ENCODE data around the gene TGFBR2. TPM values are rescaled to one million over a fixed set of nuclear protein-coding genes. Genes with fewer than 3 reads are reported as not detected.

Gene TGFBR2
- total and polyA plus RNA-seq, 2 of the 13 experiments (the other 11 are each of a cell fraction or from before 2014, with no cell fraction given): 82.2 to 187 TPM

DNA sequence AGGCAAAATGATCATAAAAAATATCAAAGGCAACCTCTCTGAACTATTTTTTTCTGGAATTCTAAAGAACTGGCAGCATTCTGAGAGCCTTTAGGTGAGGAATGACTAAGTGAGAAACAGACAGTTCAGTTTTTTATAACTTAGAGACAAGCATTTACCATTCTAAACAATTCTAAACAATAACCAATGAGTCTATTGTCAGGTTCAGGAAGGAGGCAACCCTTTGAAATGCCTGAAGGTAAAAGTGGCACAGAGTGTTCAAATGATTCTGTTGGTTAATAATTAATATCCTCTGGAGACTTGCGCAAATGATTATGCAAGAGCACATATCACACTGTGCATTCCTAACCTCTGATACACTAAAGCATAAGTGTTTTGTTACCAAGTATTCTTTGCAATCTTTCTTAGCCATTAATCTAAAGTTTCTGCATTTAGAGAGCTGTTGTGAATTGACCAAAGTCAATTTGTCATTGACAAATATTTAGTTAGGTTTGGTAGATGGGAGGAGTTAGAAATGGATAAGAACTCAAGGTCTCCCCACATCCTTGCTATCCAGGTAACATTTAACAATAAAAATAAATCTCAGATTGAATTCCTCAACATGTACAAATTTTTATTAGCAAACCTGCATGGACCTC is 9.2 kb upstream of the TGFBR2 start (continued):
- TF ChIP-seq KAT2B (IDR thresholded peaks at IDR 0.05; ENCODE audit: borderline replicate concordance, low read depth, low read length) (no peak), RAD21 (CRISPR knock-in tag; IDR thresholded peaks at IDR 0.05) (no peak), SATB2 (CRISPR knock-in tag; IDR thresholded peaks at IDR 0.05) (0 out of 2 replicates have a peak, but pooled peaks have one; percentile 37), ZNF24 (IDR thresholded peaks at IDR 0.05) (peak; percentile 76; the same call in 1 of the 2 replicates), PAX8 (CRISPR knock-in tag; IDR thresholded peaks at IDR 0.05; ENCODE audit: borderline replicate concordance) (no peak), FOXC1 (CRISPR knock-in tag; IDR thresholded peaks at IDR 0.05; ENCODE audit: borderline replicate concordance) (no peak), ZNF761 (CRISPR knock-in tag; conservative IDR thresholded peaks at IDR 0.05) (no peak), AKAP8 (CRISPR knock-in tag; IDR thresholded peaks at IDR 0.05) (no peak), BRD4 (CRISPR knock-in tag; IDR thresholded peaks at IDR 0.05) (peak; percentile 61), SRY (CRISPR knock-in tag; IDR thresholded peaks at IDR 0.05) (no peak), KLF6 (CRISPR knock-in tag; IDR thresholded peaks at IDR 0.05) (peak; percentile 80; the same call in 1 of the 2 replicates)
- TF ChIP-seq, protein P1, sequence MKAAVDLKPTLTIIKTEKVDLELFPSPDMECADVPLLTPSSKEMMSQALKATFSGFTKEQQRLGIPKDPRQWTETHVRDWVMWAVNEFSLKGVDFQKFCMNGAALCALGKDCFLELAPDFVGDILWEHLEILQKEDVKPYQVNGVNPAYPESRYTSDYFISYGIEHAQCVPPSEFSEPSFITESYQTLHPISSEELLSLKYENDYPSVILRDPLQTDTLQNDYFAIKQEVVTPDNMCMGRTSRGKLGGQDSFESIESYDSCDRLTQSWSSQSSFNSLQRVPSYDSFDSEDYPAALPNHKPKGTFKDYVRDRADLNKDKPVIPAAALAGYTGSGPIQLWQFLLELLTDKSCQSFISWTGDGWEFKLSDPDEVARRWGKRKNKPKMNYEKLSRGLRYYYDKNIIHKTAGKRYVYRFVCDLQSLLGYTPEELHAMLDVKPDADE (CRISPR knock-in tag; IDR thresholded peaks at IDR 0.05): no peak
- TF ChIP-seq, protein P2, sequence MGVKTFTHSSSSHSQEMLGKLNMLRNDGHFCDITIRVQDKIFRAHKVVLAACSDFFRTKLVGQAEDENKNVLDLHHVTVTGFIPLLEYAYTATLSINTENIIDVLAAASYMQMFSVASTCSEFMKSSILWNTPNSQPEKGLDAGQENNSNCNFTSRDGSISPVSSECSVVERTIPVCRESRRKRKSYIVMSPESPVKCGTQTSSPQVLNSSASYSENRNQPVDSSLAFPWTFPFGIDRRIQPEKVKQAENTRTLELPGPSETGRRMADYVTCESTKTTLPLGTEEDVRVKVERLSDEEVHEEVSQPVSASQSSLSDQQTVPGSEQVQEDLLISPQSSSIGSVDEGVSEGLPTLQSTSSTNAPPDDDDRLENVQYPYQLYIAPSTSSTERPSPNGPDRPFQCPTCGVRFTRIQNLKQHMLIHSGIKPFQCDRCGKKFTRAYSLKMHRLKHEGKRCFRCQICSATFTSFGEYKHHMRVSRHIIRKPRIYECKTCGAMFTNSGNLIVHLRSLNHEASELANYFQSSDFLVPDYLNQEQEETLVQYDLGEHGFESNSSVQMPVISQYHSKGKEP (CRISPR knock-in tag; IDR thresholded peaks at IDR 0.05): no peak
- TF ChIP-seq, protein P3, sequence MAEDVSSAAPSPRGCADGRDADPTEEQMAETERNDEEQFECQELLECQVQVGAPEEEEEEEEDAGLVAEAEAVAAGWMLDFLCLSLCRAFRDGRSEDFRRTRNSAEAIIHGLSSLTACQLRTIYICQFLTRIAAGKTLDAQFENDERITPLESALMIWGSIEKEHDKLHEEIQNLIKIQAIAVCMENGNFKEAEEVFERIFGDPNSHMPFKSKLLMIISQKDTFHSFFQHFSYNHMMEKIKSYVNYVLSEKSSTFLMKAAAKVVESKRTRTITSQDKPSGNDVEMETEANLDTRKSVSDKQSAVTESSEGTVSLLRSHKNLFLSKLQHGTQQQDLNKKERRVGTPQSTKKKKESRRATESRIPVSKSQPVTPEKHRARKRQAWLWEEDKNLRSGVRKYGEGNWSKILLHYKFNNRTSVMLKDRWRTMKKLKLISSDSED (CRISPR knock-in tag; IDR thresholded peaks at IDR 0.05): no peak
- TF ChIP-seq, protein P4, sequence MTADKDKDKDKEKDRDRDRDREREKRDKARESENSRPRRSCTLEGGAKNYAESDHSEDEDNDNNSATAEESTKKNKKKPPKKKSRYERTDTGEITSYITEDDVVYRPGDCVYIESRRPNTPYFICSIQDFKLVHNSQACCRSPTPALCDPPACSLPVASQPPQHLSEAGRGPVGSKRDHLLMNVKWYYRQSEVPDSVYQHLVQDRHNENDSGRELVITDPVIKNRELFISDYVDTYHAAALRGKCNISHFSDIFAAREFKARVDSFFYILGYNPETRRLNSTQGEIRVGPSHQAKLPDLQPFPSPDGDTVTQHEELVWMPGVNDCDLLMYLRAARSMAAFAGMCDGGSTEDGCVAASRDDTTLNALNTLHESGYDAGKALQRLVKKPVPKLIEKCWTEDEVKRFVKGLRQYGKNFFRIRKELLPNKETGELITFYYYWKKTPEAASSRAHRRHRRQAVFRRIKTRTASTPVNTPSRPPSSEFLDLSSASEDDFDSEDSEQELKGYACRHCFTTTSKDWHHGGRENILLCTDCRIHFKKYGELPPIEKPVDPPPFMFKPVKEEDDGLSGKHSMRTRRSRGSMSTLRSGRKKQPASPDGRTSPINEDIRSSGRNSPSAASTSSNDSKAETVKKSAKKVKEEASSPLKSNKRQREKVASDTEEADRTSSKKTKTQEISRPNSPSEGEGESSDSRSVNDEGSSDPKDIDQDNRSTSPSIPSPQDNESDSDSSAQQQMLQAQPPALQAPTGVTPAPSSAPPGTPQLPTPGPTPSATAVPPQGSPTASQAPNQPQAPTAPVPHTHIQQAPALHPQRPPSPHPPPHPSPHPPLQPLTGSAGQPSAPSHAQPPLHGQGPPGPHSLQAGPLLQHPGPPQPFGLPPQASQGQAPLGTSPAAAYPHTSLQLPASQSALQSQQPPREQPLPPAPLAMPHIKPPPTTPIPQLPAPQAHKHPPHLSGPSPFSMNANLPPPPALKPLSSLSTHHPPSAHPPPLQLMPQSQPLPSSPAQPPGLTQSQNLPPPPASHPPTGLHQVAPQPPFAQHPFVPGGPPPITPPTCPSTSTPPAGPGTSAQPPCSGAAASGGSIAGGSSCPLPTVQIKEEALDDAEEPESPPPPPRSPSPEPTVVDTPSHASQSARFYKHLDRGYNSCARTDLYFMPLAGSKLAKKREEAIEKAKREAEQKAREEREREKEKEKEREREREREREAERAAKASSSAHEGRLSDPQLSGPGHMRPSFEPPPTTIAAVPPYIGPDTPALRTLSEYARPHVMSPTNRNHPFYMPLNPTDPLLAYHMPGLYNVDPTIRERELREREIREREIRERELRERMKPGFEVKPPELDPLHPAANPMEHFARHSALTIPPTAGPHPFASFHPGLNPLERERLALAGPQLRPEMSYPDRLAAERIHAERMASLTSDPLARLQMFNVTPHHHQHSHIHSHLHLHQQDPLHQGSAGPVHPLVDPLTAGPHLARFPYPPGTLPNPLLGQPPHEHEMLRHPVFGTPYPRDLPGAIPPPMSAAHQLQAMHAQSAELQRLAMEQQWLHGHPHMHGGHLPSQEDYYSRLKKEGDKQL (CRISPR knock-in tag; IDR thresholded peaks at IDR 0.05; ENCODE audit: low read depth): peak; percentile 94
- TF ChIP-seq, protein P5, sequence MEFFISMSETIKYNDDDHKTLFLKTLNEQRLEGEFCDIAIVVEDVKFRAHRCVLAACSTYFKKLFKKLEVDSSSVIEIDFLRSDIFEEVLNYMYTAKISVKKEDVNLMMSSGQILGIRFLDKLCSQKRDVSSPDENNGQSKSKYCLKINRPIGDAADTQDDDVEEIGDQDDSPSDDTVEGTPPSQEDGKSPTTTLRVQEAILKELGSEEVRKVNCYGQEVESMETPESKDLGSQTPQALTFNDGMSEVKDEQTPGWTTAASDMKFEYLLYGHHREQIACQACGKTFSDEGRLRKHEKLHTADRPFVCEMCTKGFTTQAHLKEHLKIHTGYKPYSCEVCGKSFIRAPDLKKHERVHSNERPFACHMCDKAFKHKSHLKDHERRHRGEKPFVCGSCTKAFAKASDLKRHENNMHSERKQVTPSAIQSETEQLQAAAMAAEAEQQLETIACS (CRISPR knock-in tag; IDR thresholded peaks at IDR 0.05): no peak
- TF ChIP-seq, protein P6, sequence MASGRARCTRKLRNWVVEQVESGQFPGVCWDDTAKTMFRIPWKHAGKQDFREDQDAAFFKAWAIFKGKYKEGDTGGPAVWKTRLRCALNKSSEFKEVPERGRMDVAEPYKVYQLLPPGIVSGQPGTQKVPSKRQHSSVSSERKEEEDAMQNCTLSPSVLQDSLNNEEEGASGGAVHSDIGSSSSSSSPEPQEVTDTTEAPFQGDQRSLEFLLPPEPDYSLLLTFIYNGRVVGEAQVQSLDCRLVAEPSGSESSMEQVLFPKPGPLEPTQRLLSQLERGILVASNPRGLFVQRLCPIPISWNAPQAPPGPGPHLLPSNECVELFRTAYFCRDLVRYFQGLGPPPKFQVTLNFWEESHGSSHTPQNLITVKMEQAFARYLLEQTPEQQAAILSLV (CRISPR knock-in tag; IDR thresholded peaks at IDR 0.05; ENCODE audit: borderline replicate concordance): no peak

Data from HepG2 (cell line).